Choroid plexus epithelial cell (primary cell): ENCODE data around the gene PNMA8B.

Experiments
- DNase-seq: peaks from one replicate; pipeline ENCODE4 v3.0.0-alpha.2; 2010; ENCODE audit warnings: low read depth
- H3K4me3 ChIP-seq: 2 replicates; pipeline ENCODE4 v1.5.1; 2011; ENCODE audit warnings: low read depth, mild to moderate bottlenecking, control low read depth, low read length, moderate library complexity
- CTCF ChIP-seq: conservative IDR thresholded peaks from 2 replicates; pipeline ENCODE4 v1.5.1; 2011; ENCODE audit warnings: low read depth, mild to moderate bottlenecking, control low read depth, inconsistent platforms, low read length, moderate library complexity

The PNMA8B gene

GRCh38 chr19:46474211-46474610, 21.5 kb downstream of the PNMA8B start:
- TF ChIP-seq CTCF: no peak
- no peak overlapping the region for H3K4me3 ChIP-seq
- DNase-seq: no peak

- no peak overlapping the region for H3K4me3 ChIP-seq
- no peak for TF ChIP-seq CTCF
- DNase-seq: no peak
These were observed 23.1 kb downstream of the PNMA8B start for GRCh38 chr19:46472592-46472991.

GRCh38 chr19:46471811-46472543, 23.7 kb downstream of the PNMA8B start:
- H3K4me3 ChIP-seq: peak overlapping the region; percentile 56
- TF ChIP-seq CTCF: no peak
- DNase-seq: no peak

GRCh38 chr19:46471116-46471733, 24.4 kb downstream of the PNMA8B start, which contains the start of gene PNMA8A:
Gene PNMA8A, minus strand, starts transcription at chr19:46471563. Its CDS starts 528 bp downstream, at chr19:46471035.
- TF ChIP-seq CTCF: peak; percentile 27
- peak within 1 kb of the TSS; percentile 56 for H3K4me3 ChIP-seq
- DNase-seq: peak; percentile 77

GRCh38 chr19:46470376-46470775, 25.3 kb downstream of the PNMA8B start:
- no peak for DNase-seq
- H3K4me3 ChIP-seq: no peak overlapping the region
- no peak for TF ChIP-seq CTCF

- TF ChIP-seq CTCF: no peak
- no peak for DNase-seq
- no peak overlapping the region for H3K4me3 ChIP-seq
These were observed 26.0 kb downstream of the PNMA8B start for GRCh38 chr19:46469541-46470185.
